ENCODE measurements around the gene KRTAP5-8.

DNA sequence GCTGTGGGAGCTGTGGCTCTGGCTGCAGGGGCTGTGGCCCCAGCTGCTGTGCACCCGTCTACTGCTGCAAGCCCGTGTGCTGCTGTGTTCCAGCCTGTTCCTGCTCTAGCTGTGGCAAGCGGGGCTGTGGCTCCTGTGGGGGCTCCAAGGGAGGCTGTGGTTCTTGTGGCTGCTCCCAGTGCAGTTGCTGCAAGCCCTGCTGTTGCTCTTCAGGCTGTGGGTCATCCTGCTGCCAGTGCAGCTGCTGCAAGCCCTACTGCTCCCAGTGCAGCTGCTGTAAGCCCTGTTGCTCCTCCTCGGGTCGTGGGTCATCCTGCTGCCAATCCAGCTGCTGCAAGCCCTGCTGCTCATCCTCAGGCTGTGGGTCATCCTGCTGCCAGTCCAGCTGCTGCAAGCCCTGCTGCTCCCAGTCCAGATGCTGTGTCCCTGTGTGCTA lies 10.9 kb downstream of the KRTAP5-8 start:
- TF ChIP-seq POLR2A (IDR thresholded peaks at IDR 0.05; ENCODE audit: low read depth, low read length), result no peak
- no peak for TF ChIP-seq CEBPB (IDR thresholded peaks at IDR 0.05; ENCODE audit: low read depth, low read length)
- no peak for TF ChIP-seq MAFK (IDR thresholded peaks at IDR 0.05; ENCODE audit: low read depth, low read length)
- TF ChIP-seq, protein P1, sequence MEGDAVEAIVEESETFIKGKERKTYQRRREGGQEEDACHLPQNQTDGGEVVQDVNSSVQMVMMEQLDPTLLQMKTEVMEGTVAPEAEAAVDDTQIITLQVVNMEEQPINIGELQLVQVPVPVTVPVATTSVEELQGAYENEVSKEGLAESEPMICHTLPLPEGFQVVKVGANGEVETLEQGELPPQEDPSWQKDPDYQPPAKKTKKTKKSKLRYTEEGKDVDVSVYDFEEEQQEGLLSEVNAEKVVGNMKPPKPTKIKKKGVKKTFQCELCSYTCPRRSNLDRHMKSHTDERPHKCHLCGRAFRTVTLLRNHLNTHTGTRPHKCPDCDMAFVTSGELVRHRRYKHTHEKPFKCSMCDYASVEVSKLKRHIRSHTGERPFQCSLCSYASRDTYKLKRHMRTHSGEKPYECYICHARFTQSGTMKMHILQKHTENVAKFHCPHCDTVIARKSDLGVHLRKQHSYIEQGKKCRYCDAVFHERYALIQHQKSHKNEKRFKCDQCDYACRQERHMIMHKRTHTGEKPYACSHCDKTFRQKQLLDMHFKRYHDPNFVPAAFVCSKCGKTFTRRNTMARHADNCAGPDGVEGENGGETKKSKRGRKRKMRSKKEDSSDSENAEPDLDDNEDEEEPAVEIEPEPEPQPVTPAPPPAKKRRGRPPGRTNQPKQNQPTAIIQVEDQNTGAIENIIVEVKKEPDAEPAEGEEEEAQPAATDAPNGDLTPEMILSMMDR (conservative IDR thresholded peaks at IDR 0.05; ENCODE audit: low read depth, low read length), result no peak
- TF ChIP-seq, protein P2, sequence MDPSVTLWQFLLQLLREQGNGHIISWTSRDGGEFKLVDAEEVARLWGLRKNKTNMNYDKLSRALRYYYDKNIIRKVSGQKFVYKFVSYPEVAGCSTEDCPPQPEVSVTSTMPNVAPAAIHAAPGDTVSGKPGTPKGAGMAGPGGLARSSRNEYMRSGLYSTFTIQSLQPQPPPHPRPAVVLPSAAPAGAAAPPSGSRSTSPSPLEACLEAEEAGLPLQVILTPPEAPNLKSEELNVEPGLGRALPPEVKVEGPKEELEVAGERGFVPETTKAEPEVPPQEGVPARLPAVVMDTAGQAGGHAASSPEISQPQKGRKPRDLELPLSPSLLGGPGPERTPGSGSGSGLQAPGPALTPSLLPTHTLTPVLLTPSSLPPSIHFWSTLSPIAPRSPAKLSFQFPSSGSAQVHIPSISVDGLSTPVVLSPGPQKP (IDR thresholded peaks at IDR 0.05; ENCODE audit: borderline replicate concordance, low read depth, low read length), result no peak
